Lower leg skin (tissue), 3 donors: ENCODE measurements around the gene TRABD.

Experiments
- POLR2A ChIP-seq, 2 donors: fragments of 450-650 bp; IDR thresholded peaks; one replicate each; pipeline ENCODE4 v1.6.1; 2016 to 2017; ENCODE audit warnings: antibody characterized with exemption in 2 of 2, mild to moderate bottlenecking in 1 of 2, moderate library complexity in 1 of 2
- TF ChIP-seq, protein P1 (sequence below), 3 donors: fragments of 450-650 bp; IDR thresholded peaks; one replicate each; pipeline ENCODE4 v1.5.1; 2016; ENCODE audit warnings: antibody characterized with exemption in 3 of 3, mild to moderate bottlenecking in 3 of 3, moderate library complexity in 2 of 3

DNA sequence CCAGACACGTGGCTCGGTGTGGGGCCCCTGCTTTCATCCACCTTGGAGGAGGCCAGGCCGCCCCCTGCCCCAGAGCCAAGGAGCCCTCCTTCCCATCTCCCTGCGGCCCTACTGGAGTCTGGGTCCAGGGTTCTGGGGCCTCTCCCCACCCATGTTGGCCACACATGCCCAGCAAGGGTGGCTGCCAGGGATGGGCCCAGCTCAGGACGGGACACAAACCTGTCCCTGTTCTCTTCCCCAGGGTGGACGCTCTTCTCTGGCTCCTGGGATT is 10.6 kb upstream of the TRABD start:
- TF ChIP-seq, protein P1, sequence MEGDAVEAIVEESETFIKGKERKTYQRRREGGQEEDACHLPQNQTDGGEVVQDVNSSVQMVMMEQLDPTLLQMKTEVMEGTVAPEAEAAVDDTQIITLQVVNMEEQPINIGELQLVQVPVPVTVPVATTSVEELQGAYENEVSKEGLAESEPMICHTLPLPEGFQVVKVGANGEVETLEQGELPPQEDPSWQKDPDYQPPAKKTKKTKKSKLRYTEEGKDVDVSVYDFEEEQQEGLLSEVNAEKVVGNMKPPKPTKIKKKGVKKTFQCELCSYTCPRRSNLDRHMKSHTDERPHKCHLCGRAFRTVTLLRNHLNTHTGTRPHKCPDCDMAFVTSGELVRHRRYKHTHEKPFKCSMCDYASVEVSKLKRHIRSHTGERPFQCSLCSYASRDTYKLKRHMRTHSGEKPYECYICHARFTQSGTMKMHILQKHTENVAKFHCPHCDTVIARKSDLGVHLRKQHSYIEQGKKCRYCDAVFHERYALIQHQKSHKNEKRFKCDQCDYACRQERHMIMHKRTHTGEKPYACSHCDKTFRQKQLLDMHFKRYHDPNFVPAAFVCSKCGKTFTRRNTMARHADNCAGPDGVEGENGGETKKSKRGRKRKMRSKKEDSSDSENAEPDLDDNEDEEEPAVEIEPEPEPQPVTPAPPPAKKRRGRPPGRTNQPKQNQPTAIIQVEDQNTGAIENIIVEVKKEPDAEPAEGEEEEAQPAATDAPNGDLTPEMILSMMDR (IDR thresholded peaks at IDR 0.05) = no peak
- TF ChIP-seq POLR2A (IDR thresholded peaks at IDR 0.05) = no peak
